Natural killer cell (primary cell): Measurements from ENCODE around the gene C1orf198. TPM values are rescaled to one million over a fixed set of nuclear protein-coding genes. Genes with fewer than 3 reads are reported as not detected.

ENCODE experiments used
- ATAC-seq, 3 donors: fragments of 150-1000 bp in 2 of 3; fragments of 200-7000 bp in 1 of 3; cut with Tn5 transposase; 1 replicate in 1 of 3; 2 replicates in 2 of 3; pipeline ENCODE4 v1.10.0; 2021; ENCODE audit warnings: mild to moderate bottlenecking in 2 of 3, moderate library complexity in 2 of 3
- DNase-seq, 2 donors: peaks; one replicate each; pipeline versions ENCODE4 v3.0.0 to v3.0.0-alpha.2; 2013 to 2021; ENCODE audit warnings: mixed read lengths in 1 of 2
- H3K27ac ChIP-seq: one replicate; pipeline ENCODE4 v1.5.1; 2013; ENCODE audit warnings: mild to moderate bottlenecking, low read length
- H3K27me3 ChIP-seq: one replicate; pipeline ENCODE4 v1.6.1; 2013; ENCODE audit warnings: low read length; ENCODE audit not compliant: control insufficient read depth, insufficient read depth
- H3K36me3 ChIP-seq: one replicate; pipeline ENCODE4 v1.6.1; 2013; ENCODE audit warnings: low read length; ENCODE audit not compliant: control insufficient read depth, insufficient read depth
- H3K4me1 ChIP-seq: one replicate; pipeline ENCODE4 v1.6.1; 2013; ENCODE audit warnings: low read length; ENCODE audit not compliant: control insufficient read depth, insufficient read depth
- H3K4me3 ChIP-seq: one replicate; pipeline ENCODE4 v1.5.1; 2013; ENCODE audit warnings: low read length
- H3K9me3 ChIP-seq: one replicate; pipeline ENCODE4 v1.6.1; 2013; ENCODE audit warnings: low read length; ENCODE audit not compliant: control insufficient read depth, insufficient read depth
- H3K27ac Mint-ChIP-seq, 2 donors: one replicate each; pipeline ENCODE4 v1.8.0; 2022; ENCODE audit warnings: mild to moderate bottlenecking in 2 of 2, mixed read lengths in 2 of 2, moderate library complexity in 1 of 2
- H3K27me3 Mint-ChIP-seq, 2 donors: one replicate each; pipeline ENCODE4 v1.8.0; 2022; ENCODE audit warnings: low read depth in 2 of 2, mixed read lengths in 2 of 2
- H3K36me3 Mint-ChIP-seq: one replicate; pipeline ENCODE4 v1.8.0; 2022; ENCODE audit warnings: mixed read lengths
- H3K4me1 Mint-ChIP-seq, 2 donors: one replicate each; pipeline ENCODE4 v1.8.0; 2022; ENCODE audit warnings: mixed read lengths in 2 of 2
- H3K4me3 Mint-ChIP-seq: one replicate; pipeline ENCODE4 v1.8.0; 2022; ENCODE audit warnings: mild to moderate bottlenecking, moderate library complexity, mixed read lengths
- H3K9me3 Mint-ChIP-seq, 2 donors: one replicate each; pipeline ENCODE4 v1.8.0; 2022; ENCODE audit warnings: mixed read lengths in 2 of 2
- WGBS: methylation state at CpG from one replicate; pipeline ENCODE4 v1.1.7; 2013; ENCODE audit warnings: missing lambda C conversion rate; ENCODE audit not compliant: insufficient coverage; 5-methylcytosine and 5-hydroxymethylcytosine counted together
- intact Hi-C: fragments of 100-400 bp; cut with micrococcal nuclease; formaldehyde crosslinking; loops from one replicate; pipeline ENCODE4 v1.14.2; 2022
- total RNA-seq, 4 donors: library from RNA; stranded (reverse); fragments of 120-200 nt in 1 of 4; gene quantifications; one replicate each; pipeline versions ENCODE4 v1.2.3 to v1.2.4, GENCODE V29; 2013 to 2022
- TF ChIP-seq, protein P1 (sequence below): fragments of 200-600 bp; IDR thresholded peaks from one replicate; pipeline ENCODE4 v1.8.0; 2022; ENCODE audit warnings: antibody characterized with exemption

The C1orf198 gene
- total RNA-seq, 3 donors from 2014 or later (not counting 1 experiment from before 2014, with no cell fraction given): 2.4 to 3.2 (median 3.1) TPM

DNA sequence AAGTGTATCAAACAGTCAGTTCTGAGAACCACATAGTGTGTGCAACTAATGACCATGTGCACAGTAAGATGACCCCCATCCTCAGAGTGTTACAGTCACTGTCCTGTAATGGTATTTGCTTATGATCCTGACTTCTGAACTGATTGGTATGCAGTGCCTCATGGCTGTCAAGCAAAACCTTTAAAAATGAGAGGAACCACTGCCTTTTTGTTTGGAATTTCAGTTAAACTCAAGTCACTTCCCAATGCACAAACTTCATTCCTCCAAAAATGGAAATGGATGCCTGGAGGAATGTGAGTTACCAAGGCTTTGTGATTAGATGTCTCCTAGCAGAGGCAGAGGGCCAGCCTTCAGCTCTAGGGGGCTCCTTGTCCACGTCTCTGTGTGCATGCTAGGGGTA is 10.5 kb downstream of the C1orf198 start:
- no peaks in the 10 kb centered on the region for H3K9me3 Mint-ChIP-seq
- no peaks in the 10 kb centered on the region for H3K27me3 Mint-ChIP-seq
- ATAC-seq: no peak
- Histone ChIP-seq H3K4me1 (no peaks in the 10 kb centered on the region), H3K27me3 (no peaks in the 10 kb centered on the region), H3K36me3 (no peaks in the 10 kb centered on the region), H3K4me3 (no peak overlapping the region), H3K9me3 (no peaks in the 10 kb centered on the region), H3K27ac (no peak overlapping the region)
- H3K4me1 Mint-ChIP-seq: no peaks in the 10 kb centered on the region
- DNase-seq: no peak
- whole genome bisulfite sequencing: 80% methylated on average over 1 of the region's 1 CpG
- intact Hi-C loops: no loop called here
- H3K27ac Mint-ChIP-seq: no peak overlapping the region
- no peaks in the 10 kb centered on the region for H3K36me3 Mint-ChIP-seq
- H3K4me3 Mint-ChIP-seq: no peak overlapping the region
- TF ChIP-seq, protein P1, sequence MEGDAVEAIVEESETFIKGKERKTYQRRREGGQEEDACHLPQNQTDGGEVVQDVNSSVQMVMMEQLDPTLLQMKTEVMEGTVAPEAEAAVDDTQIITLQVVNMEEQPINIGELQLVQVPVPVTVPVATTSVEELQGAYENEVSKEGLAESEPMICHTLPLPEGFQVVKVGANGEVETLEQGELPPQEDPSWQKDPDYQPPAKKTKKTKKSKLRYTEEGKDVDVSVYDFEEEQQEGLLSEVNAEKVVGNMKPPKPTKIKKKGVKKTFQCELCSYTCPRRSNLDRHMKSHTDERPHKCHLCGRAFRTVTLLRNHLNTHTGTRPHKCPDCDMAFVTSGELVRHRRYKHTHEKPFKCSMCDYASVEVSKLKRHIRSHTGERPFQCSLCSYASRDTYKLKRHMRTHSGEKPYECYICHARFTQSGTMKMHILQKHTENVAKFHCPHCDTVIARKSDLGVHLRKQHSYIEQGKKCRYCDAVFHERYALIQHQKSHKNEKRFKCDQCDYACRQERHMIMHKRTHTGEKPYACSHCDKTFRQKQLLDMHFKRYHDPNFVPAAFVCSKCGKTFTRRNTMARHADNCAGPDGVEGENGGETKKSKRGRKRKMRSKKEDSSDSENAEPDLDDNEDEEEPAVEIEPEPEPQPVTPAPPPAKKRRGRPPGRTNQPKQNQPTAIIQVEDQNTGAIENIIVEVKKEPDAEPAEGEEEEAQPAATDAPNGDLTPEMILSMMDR: no peak

DNA sequence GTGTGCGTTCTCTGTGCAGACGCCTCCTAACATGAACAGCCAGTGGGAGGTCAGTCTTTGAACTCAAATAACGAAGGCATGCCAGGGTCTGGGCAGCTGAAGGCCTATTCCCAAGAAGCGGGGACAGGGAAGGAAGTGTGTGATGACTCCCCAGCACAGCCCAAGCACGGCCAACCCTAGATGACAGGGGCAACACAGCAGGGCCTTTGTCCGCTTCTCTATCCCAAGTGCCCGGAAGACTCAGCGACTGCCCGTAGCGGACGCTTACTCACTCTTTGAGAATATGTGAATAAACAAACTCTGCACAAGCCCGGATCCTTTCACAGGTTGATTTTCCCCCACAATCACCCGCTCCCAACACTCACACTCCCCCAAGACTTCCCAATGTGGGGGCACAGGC is 11.2 kb downstream of the C1orf198 start:
- H3K9me3 ChIP-seq: no peaks in the 10 kb centered on the region
- no peak overlapping the region for H3K27ac Mint-ChIP-seq
- TF ChIP-seq, protein P1: no peak

DNA sequence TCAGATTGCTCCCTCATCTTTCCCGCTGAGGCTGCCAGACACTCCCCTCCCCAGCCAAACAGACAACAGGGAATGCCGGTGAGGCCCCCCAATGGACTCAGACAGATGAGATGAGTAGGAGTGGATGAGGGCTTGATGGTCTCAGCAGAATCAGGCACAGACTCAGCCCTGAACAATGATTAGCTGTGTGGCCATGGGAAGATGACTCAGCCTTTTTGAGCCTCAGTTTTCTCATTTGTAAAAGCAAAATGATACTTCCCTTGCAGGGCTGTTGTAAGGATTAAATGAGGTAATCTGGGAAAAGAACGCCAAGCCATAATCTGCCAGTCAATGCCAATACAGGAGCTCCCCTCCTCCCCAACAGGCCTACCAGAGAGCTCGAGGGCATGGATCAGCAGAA is 12.4 kb downstream of the C1orf198 start:
- WGBS: 96% methylated on average over 4 of the region's 4 CpGs
- Mint-ChIP-seq H3K27me3 (no peaks in the 10 kb centered on the region), H3K9me3 (no peaks in the 10 kb centered on the region), H3K4me1 (no peaks in the 10 kb centered on the region), H3K36me3 (no peaks in the 10 kb centered on the region), H3K27ac (no peak overlapping the region), H3K4me3 (no peak overlapping the region)
- no peaks in the 10 kb centered on the region for H3K36me3 ChIP-seq
- no peak overlapping the region for H3K4me3 ChIP-seq
- ATAC-seq (no peak), DNase-seq (no peak)
- no peaks in the 10 kb centered on the region for H3K27me3 ChIP-seq
- intact Hi-C loops: no loop called here
- no peaks in the 10 kb centered on the region for H3K9me3 ChIP-seq
- no peaks in the 10 kb centered on the region for H3K4me1 ChIP-seq
- H3K27ac ChIP-seq: no peak overlapping the region
- TF ChIP-seq, protein P1: no peak

More for the DNA sequence above, 11.2 kb downstream of the C1orf198 start:
- no peak overlapping the region for H3K27ac ChIP-seq
- no peaks in the 10 kb centered on the region for H3K36me3 Mint-ChIP-seq
- H3K4me3 ChIP-seq: no peak overlapping the region
- ATAC-seq: no peak
- DNase-seq: no peak
- H3K9me3 Mint-ChIP-seq: no peaks in the 10 kb centered on the region
- no peaks in the 10 kb centered on the region for H3K27me3 ChIP-seq
- H3K4me3 Mint-ChIP-seq: no peak overlapping the region
- WGBS: 96% methylated on average over 13 of the region's 13 CpGs
- no peaks in the 10 kb centered on the region for H3K27me3 Mint-ChIP-seq
- no peaks in the 10 kb centered on the region for H3K4me1 Mint-ChIP-seq
- intact Hi-C loops: no loop called here
- H3K36me3 ChIP-seq: no peaks in the 10 kb centered on the region
- no peaks in the 10 kb centered on the region for H3K4me1 ChIP-seq

DNA sequence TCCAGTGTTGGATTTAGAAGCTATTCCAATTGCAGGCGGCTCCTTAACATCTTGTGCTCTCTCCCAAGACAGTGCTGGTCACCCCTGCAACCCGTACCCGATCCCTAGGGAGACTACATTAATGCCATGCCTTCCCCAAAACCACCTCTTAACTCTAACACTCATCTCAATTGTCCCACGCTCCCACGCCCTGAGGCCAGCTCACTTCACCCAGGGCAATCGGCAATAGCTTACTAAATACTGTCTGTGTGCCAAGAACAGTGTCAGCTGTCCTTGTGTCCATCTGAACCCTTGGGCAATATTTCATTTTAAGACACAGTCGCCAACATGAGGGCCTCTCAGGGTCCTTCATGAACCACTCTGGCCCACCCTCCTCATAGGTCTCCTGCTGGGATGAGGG is 13.9 kb downstream of the C1orf198 start:
- Mint-ChIP-seq H3K36me3 (no peaks in the 10 kb centered on the region), H3K4me1 (no peaks in the 10 kb centered on the region), H3K27ac (no peak overlapping the region), H3K27me3 (no peaks in the 10 kb centered on the region), H3K4me3 (no peak overlapping the region), H3K9me3 (no peaks in the 10 kb centered on the region)
- TF ChIP-seq, protein P1: no peak
- DNase-seq (no peak), ATAC-seq (no peak)
- 90% methylated on average over 7 of the region's 7 CpGs for WGBS
- no peak overlapping the region for H3K27ac ChIP-seq
- intact Hi-C loops: no loop called here
- H3K9me3 ChIP-seq: no peaks in the 10 kb centered on the region
- no peaks in the 10 kb centered on the region for H3K4me1 ChIP-seq
- H3K36me3 ChIP-seq: no peaks in the 10 kb centered on the region
- no peak overlapping the region for H3K4me3 ChIP-seq
- no peaks in the 10 kb centered on the region for H3K27me3 ChIP-seq
